ENCODE data around the gene PIGM. TPM values are rescaled to one million over a fixed set of nuclear protein-coding genes. Genes with fewer than 3 reads are reported as not detected.

The PIGM gene
- total RNA-seq, 8 experiments from 2014 or later = 5.5 to 12.3 (median 10.3) TPM

DNA sequence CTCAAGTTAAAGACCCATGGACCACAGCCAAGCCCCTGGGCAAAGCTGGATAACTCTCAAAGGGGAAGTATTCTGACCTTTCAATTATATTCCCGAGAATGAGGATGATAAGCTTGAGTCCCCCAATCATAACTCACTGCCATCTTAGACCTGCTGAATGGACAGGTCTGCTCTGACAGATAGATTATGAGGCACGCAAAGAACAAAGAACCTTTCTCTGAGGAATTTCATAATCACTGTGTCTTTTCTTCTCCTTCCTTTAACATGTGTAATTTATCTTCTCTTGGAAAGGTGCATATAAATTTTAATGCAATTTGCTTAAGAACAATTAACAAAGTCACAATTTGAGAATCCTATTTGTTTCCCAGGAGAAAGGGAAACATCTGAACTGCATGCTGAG, 22.0 kb downstream of the PIGM start:
- no peak overlapping the region for H3K27ac ChIP-seq
- in situ Hi-C loops (cut with MboI; ENCODE audit: low pct_unique_long_range_greater_than_20kb in 2 of 9, low sequenced_read_pairs in 9 of 9, unreplicated experiment in 9 of 9) = loop anchor here in 4 of 9 experiments (5.0 to 25.0 kb wide), 4 partner anchors 72 to 872 kb away; partner anchors contain the start of gene DUSP23 (in 3 of the 4)
- 0 to 70% (median 50%) methylated on average over 1 to 2 of the region's 2 CpGs; no CpG with 5 or more reads in 2 of the 10 experiments for WGBS, 10 experiments
- H3K4me3 ChIP-seq = no peak overlapping the region
- peak in 2 of 8 experiments; percentile 19 to 54 for ATAC-seq (replicated peaks in 6 of 8)
- peaks cover 16 to 22% of the 10 kb centered on the region in 2 donors for H3K4me1 ChIP-seq (replicated peaks in 1 of 2)

DNA sequence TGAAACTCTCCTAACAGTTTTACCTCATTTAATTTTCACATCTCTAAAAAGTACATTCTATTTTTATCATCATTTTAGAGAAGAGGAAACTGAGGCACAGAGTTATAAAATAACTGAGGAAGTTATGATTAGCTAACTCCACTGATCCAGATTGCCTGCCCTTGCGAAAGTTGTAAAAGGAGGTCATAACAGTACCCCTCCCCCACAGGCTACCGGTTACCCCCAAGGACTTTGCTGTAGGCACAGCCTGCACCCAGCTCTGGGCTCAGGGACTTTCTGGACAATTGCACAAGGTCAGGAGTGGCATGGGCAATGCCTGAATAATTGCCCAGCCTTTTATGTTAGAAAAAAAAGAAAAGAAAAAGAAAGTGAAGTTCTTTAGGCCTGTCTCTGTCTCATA, 22.7 kb downstream of the PIGM start:
- no peak for ATAC-seq (replicated peaks in 6 of 8)
- WGBS, 10 experiments = 25 to 100% (median 63%) methylated on average over 1 to 2 of the region's 2 CpGs; no CpG with 5 or more reads in 2 of the 10 experiments
- in situ Hi-C loops (cut with MboI; ENCODE audit: low pct_unique_long_range_greater_than_20kb in 2 of 9, low sequenced_read_pairs in 9 of 9, unreplicated experiment in 9 of 9) = loop anchor here in 4 of 9 experiments (5.0 to 25.0 kb wide), 4 partner anchors 72 to 872 kb away; partner anchors contain the start of gene DUSP23 (in 3 of the 4)
- no peak overlapping the region for H3K27ac ChIP-seq
- peaks cover 16 to 22% of the 10 kb centered on the region in 2 donors for H3K4me1 ChIP-seq (replicated peaks in 1 of 2)
- H3K4me3 ChIP-seq = no peak overlapping the region

DNA sequence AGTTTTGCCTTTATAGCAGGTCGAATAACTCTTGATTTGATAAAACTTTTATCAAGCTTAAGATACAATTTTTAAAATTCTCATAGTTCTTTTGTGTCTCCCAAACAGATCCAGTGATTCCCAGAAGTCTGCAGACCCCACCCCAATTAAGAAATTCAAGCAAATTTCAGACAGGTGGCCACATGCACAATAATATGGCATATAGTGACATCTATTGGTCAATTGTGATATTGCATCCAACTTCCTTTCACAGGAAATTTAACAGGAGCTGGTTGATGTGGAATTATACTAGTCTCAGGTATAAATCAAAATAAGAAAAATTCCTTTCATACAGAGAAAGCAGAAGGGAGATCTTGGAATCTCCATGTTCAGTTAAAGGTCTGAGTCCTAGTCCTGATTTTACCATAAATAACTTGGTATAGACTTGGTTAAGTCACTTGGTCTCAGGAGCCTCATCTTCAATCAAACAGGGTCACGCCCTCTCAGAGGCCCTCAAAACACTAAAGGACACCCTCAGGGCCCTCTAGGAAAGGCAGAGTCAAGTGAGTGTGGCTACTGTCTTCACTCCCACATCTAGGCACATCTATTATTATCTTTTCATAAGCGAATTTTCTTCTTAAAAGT, 24.1 kb downstream of the PIGM start:
- ATAC-seq (replicated peaks in 6 of 8) = peak in 1 of 8 experiments; percentile 42
- peaks cover 16 to 22% of the 10 kb centered on the region in 2 donors for H3K4me1 ChIP-seq (replicated peaks in 1 of 2)
- in situ Hi-C loops (cut with MboI; ENCODE audit: low pct_unique_long_range_greater_than_20kb in 2 of 9, low sequenced_read_pairs in 9 of 9, unreplicated experiment in 9 of 9) = loop anchor here in 4 of 9 experiments (5.0 to 25.0 kb wide), 4 partner anchors 70 to 870 kb away; partner anchors contain the start of gene DUSP23 (in 3 of the 4)
- H3K4me3 ChIP-seq = no peak overlapping the region
- no peak overlapping the region for H3K27ac ChIP-seq
- WGBS, 10 experiments = 0 to 69% (median 49%) methylated on average over 1 to 3 of the region's 3 CpGs

DNA sequence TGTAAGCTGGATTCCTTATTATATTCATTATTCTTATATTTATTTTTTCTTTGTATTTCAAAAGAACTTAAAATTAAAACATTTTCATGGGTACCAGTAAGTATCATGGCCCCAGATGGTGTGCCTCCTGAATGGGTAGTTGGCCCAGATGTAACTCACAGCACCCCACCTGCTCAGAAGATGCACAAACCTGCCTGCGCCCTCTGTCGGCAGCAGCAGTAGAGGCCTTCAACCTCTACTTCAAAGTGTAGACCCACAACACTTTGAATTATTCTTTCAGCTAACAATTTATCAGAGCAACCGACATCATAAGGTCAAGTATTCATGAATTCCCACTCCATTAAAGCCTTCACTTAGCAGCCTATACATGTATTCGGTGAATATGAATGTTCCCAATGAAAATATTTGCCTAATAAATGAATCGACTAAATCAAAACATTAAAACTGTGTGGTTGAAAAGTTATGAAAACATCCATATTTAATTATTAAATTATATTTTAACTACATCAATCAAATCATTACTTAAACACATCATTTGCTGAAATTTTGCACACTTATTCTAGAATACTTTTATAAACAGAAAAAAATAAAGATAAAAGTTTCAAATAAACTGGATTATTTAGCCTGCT, 25.4 kb downstream of the PIGM start:
- in situ Hi-C loops (cut with MboI; ENCODE audit: low pct_unique_long_range_greater_than_20kb in 2 of 9, low sequenced_read_pairs in 9 of 9, unreplicated experiment in 9 of 9) = loop anchor here in 4 of 9 experiments (5.0 to 25.0 kb wide), 4 partner anchors 69 to 869 kb away; partner anchors contain the start of gene DUSP23 (in 3 of the 4)
- ATAC-seq (replicated peaks in 6 of 8) = peak; percentile 60 to 92 (median 76)
- H3K4me1 ChIP-seq (replicated peaks in 1 of 2) = peaks cover 16 to 22% of the 10 kb centered on the region in 2 donors
- H3K27ac ChIP-seq = no peak overlapping the region
- no peak overlapping the region for H3K4me3 ChIP-seq
- WGBS, 10 experiments = 14 to 100% (median 22%) methylated on average over 1 to 5 of the region's 5 CpGs

DNA sequence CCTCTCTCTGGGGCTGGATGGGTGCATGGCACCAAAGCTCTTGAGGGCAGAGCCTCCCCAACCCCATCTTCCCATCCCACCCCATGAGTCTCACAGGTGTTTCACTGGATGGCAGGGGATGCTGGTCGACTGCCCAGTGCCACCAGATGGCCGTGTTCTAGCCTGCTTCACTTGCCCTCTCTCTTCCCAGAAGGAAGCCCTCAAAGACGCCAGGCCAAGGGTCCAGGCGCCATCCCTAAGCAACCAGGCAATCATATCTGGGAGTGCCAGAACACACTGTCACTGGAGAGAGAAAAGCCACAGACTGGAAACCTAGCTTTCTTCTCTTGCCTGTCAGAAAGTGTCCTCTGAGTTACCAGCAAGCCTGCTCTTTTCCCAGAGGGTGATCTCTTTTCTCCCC, 26.7 kb downstream of the PIGM start:
- no peak overlapping the region for H3K4me3 ChIP-seq
- ATAC-seq (replicated peaks in 6 of 8) = no peak
- H3K4me1 ChIP-seq (replicated peaks in 1 of 2) = peaks cover 9 to 10% of the 10 kb centered on the region in 2 donors
- 20 to 100% (median 89%) methylated on average over 1 to 4 of the region's 4 CpGs; no CpG with 5 or more reads in 4 of the 10 experiments for WGBS, 10 experiments
- no peak overlapping the region for H3K27ac ChIP-seq
- in situ Hi-C loops (cut with MboI; ENCODE audit: low pct_unique_long_range_greater_than_20kb in 2 of 9, low sequenced_read_pairs in 9 of 9, unreplicated experiment in 9 of 9) = loop anchor here in 4 of 9 experiments (5.0 to 25.0 kb wide), 4 partner anchors 68 to 868 kb away; partner anchors contain the start of gene DUSP23 (in 3 of the 4)

DNA sequence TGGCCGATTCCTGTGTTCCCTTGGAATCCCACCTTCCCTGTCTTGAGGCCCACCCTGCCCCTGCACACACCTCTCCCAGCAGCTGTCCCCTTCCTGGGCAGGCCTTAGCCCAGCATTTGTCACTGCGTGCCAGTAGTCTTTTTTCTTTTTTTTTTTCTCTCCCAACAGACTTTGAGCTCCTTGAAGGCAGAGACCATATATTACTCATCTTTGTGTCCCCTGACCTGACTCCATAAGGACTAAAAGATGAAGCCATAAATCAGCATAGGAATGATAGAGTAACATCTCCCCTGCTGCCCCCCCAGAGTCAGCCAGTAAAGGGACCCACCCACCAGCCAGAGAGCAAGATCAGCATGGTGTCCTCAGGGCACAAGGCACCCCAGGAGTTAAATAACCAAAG, 27.4 kb downstream of the PIGM start:
- Histone ChIP-seq H3K4me1 (replicated peaks in 1 of 2) (peaks cover 4 to 7% of the 10 kb centered on the region in 2 donors), H3K27ac (no peak overlapping the region), H3K4me3 (no peak overlapping the region)
- WGBS, 10 experiments = 20 to 100% (median 86%) methylated on average over 1 to 2 of the region's 2 CpGs; no CpG with 5 or more reads in 2 of the 10 experiments
- peak in 3 of 8 experiments; percentile 9 to 29 (median 15) for ATAC-seq (replicated peaks in 6 of 8)
- in situ Hi-C loops (cut with MboI; ENCODE audit: low pct_unique_long_range_greater_than_20kb in 2 of 9, low sequenced_read_pairs in 9 of 9, unreplicated experiment in 9 of 9) = loop anchor here in 3 of 9 experiments (10.0 to 25.0 kb wide), 3 partner anchors 70 to 867 kb away; partner anchors contain the start of gene DUSP23 (in 3 of the 3)

DNA sequence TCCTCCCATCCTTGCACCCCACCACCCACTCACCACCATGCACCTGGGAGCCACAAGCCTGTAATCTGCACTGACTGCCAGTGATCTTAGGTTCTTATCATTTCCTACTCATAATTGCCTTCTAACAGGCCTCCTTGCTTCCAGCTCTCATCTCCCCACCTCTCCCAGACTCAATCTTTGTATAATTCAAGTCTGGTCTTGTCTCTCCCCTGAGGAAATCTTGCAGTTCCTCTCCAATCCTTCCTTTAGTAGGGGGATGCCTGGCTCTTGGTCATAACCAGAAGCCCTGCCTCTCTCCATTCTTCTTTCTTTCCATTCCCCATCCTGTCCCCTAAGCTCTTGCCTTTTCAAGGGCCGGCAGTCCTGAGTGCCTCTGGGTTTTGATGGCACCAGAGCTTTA, 27.8 kb downstream of the PIGM start:
- in situ Hi-C loops (cut with MboI; ENCODE audit: low pct_unique_long_range_greater_than_20kb in 2 of 9, low sequenced_read_pairs in 9 of 9, unreplicated experiment in 9 of 9) = loop anchor here in 3 of 9 experiments (10.0 to 25.0 kb wide), 3 partner anchors 69 to 867 kb away; partner anchors contain the start of gene DUSP23 (in 3 of the 3)
- no peak overlapping the region for H3K4me3 ChIP-seq
- H3K4me1 ChIP-seq (replicated peaks in 1 of 2) = peaks cover 0 to 7% of the 10 kb centered on the region in 2 donors
- H3K27ac ChIP-seq = no peak overlapping the region
- no peak for ATAC-seq (replicated peaks in 6 of 8)
- 17 to 100% (median 83%) methylated on average over 1 of the region's 1 CpG; no CpG with 5 or more reads in 4 of the 10 experiments for WGBS, 10 experiments

DNA sequence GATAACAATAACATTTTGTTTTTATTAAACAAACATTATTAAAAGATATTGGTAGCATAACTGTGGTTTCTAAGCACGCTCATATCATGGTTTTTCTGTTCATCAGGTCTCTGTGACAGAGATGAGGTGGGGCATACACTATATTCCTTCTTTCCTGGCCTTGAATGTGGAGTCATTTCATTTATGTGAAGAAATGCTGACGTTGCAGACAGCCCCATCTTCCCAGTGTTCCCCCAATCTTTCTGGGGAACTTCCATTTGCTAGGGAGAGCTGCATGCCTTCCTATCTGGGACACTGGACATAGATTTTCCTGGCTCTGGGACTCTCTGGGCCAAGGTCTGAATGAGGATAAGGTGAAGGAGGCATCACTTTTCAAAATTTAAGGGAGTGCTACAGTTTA, 30.4 kb downstream of the PIGM start:
- H3K4me3 ChIP-seq = no peak overlapping the region
- H3K4me1 ChIP-seq (replicated peaks in 1 of 2) = peaks cover 0 to 3% of the 10 kb centered on the region in 2 donors
- ATAC-seq (replicated peaks in 6 of 8) = no peak
- in situ Hi-C loops (cut with MboI; ENCODE audit: low pct_unique_long_range_greater_than_20kb in 2 of 9, low sequenced_read_pairs in 9 of 9, unreplicated experiment in 9 of 9) = loop anchor here in 3 of 9 experiments (10.0 to 25.0 kb wide), 3 partner anchors 67 to 864 kb away; partner anchors contain the start of gene DUSP23 (in 3 of the 3)
- 20 to 80% (median 52%) methylated on average over 1 to 2 of the region's 2 CpGs for WGBS, 10 experiments
- H3K27ac ChIP-seq = no peak overlapping the region

DNA sequence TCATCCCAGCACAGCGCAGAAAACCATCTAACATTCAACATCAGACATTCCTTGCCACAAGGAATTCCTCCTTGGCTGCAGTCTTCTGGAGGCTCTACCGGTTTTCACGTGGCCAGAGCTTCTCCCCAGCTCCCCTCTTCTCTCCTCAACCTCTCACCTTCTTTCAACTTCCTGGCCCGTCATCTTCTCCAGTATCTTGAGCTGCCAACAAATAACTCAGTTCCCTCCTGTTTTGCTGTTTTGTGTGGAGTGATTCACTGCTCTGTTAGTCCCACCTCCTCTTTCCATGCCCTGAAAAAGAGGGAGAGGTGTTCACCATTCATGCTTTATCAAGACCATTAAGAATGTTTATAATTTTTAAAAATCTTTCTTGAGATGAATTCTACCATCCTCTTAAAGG, 32.6 kb downstream of the PIGM start:
- no peak for ATAC-seq (replicated peaks in 6 of 8)
- 0 to 100% (median 67%) methylated on average over 1 to 4 of the region's 4 CpGs; no CpG with 5 or more reads in 1 of the 10 experiments for WGBS, 10 experiments

DNA sequence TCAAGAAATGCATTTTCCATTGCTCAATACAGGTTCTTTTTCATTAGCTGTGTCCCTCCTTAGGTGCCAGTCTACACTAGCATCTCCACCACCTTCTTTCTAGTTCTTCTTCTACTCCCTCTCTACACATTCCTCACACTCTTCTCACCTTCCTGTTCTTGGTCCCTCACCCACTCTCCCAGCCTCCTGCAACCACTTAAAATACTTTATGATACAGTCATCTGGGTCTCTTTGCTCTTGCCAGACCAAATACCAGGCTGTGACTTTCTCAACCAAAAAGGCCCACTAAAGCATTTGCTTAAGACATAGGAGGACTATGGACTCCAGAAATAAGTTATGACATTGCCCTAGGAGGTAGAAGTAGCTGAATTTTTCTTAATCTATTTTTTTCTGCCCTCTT, 35.1 kb downstream of the PIGM start:
- H3K4me3 ChIP-seq = no peak overlapping the region
- in situ Hi-C loops (cut with MboI; ENCODE audit: low pct_unique_long_range_greater_than_20kb in 2 of 9, low sequenced_read_pairs in 9 of 9, unreplicated experiment in 9 of 9) = loop anchor here in 2 of 9 experiments (25.0 kb wide), 2 partner anchors 159 to 209 kb away; partner anchors contain the start of genes DUSP23 (in 1 of the 2) and SLAMF8 (in 1 of the 2)
- H3K4me1 ChIP-seq (replicated peaks in 1 of 2) = no peaks in the 10 kb centered on the region
- no peak for ATAC-seq (replicated peaks in 6 of 8)
- H3K27ac ChIP-seq = no peak overlapping the region

More for the DNA sequence above, 32.6 kb downstream of the PIGM start:
- H3K4me1 ChIP-seq (replicated peaks in 1 of 2) = no peaks in the 10 kb centered on the region
- no peak overlapping the region for H3K27ac ChIP-seq
- in situ Hi-C loops (cut with MboI; ENCODE audit: low pct_unique_long_range_greater_than_20kb in 2 of 9, low sequenced_read_pairs in 9 of 9, unreplicated experiment in 9 of 9) = loop anchor here in 2 of 9 experiments (25.0 kb wide), 2 partner anchors 162 to 212 kb away; partner anchors contain the start of genes DUSP23 (in 1 of the 2) and SLAMF8 (in 1 of the 2)
- H3K4me3 ChIP-seq = no peak overlapping the region

DNA sequence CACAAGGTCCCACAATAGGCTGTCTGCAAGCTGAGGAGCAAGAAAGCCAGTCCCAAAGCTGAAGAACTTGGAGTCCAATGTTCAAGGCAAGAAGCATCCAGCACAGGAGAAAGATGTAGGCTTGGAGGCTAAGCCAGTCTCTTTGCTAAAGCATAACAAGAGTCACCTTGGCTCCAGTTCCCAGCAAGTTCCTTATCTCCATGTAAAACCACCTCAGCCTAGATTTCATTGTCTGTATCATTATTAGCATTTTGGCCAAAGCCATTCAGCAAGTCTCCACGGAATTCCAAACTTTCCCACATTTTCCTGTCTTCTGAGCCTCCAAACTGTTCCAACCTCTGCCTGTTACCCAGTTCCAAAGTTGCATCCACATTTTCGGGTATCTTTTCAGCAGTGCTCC, 36.9 kb downstream of the PIGM start:
- Histone ChIP-seq H3K27ac (no peak overlapping the region), H3K4me1 (replicated peaks in 1 of 2) (peaks cover 0 to 4% of the 10 kb centered on the region in 2 donors), H3K4me3 (no peak overlapping the region)
- WGBS, 10 experiments = 39 to 94% (median 62%) methylated on average over 1 to 2 of the region's 2 CpGs; no CpG with 5 or more reads in 2 of the 10 experiments
- ATAC-seq (replicated peaks in 6 of 8) = no peak
- in situ Hi-C loops (cut with MboI; ENCODE audit: low pct_unique_long_range_greater_than_20kb in 2 of 9, low sequenced_read_pairs in 9 of 9, unreplicated experiment in 9 of 9) = loop anchor here in 2 of 9 experiments (25.0 kb wide), 2 partner anchors 158 to 208 kb away; partner anchors contain the start of genes DUSP23 (in 1 of the 2) and SLAMF8 (in 1 of the 2)

DNA sequence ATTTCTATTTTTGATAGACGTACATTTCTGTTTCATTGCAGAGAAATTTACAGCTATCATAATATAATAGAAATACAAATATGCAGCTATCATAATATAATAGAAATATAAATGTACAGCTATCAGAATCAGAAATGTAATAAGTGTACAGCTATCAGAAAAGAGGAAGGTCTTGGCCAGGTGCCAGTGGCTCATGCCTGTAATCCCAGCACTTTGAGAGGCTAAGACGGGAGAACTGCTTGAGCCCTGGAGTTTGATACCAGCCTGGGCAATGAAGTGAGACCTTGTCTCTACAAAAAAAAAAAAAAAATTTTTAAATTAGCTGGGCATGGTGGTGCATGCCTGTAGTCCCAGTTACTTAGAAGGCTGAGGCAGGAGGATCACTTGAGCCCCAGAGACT, 37.9 kb downstream of the PIGM start:
- WGBS, 10 experiments = 22 to 100% (median 79%) methylated on average over 1 to 2 of the region's 2 CpGs
- no peak for ATAC-seq (replicated peaks in 6 of 8)
- in situ Hi-C loops (cut with MboI; ENCODE audit: low pct_unique_long_range_greater_than_20kb in 2 of 9, low sequenced_read_pairs in 9 of 9, unreplicated experiment in 9 of 9) = loop anchor here in 2 of 9 experiments (25.0 kb wide), 2 partner anchors 157 to 207 kb away; partner anchors contain the start of genes DUSP23 (in 1 of the 2) and SLAMF8 (in 1 of the 2)
- no peak overlapping the region for H3K4me3 ChIP-seq
- peaks cover 0 to 4% of the 10 kb centered on the region in 2 donors for H3K4me1 ChIP-seq (replicated peaks in 1 of 2)
- H3K27ac ChIP-seq = no peak overlapping the region
